ENCODE measurements around the gene TRAF5. TPM values are rescaled to one million over a fixed set of nuclear protein-coding genes. Genes with fewer than 3 reads are reported as not detected.

Gene TRAF5
- total and polyA plus RNA-seq, 2 donors (not counting 3 experiments of a cell fraction or from before 2014, with no cell fraction given), result 8.5 to 17.6 TPM

GRCh38 chr1:211329764-211330201 lies 3.1 kb downstream of the TRAF5 start:
- H3K9me3 ChIP-seq (replicated peaks; ENCODE audit: control insufficient read depth, insufficient read depth, low read length), result no peaks in the 10 kb centered on the region
- POLR2A ChIA-PET, result no interaction called here
- no peak overlapping the region for H3K27ac ChIP-seq (ENCODE audit: insufficient read depth, low read depth, low read length)
- H3K9ac ChIP-seq (replicated peaks; ENCODE audit: extremely low read depth, insufficient read depth, low read length), result no peak overlapping the region
- no peaks in the 10 kb centered on the region for H4K20me1 ChIP-seq (replicated peaks; ENCODE audit: control insufficient read depth, extremely low read depth, insufficient read depth, low read length)
- intact Hi-C loops (cut with micrococcal nuclease) (no loop called here), dilution Hi-C loops (cut with MboI; ENCODE audit: extremely low pct_ligation_motif_present, low sequenced_read_pairs) (no loop called here)
- H3K79me2 ChIP-seq (ENCODE audit: control insufficient read depth, insufficient read depth, low read length), result no peaks in the 10 kb centered on the region
- H3K36me3 ChIP-seq (ENCODE audit: control insufficient read depth in 2 of 2, extremely low read depth in 1 of 2, insufficient read depth in 2 of 2, low read length in 2 of 2), result no peaks in the 10 kb centered on the region
- DNase-seq (ENCODE audit: low read depth, low spot score) (no peak), FAIRE-seq (no peak)
- H3K4me2 ChIP-seq (ENCODE audit: insufficient read depth, low read length), result no peak overlapping the region
- peaks cover 6% of the 10 kb centered on the region for H3K4me1 ChIP-seq (ENCODE audit: control insufficient read depth, extremely low read depth, insufficient read depth, low read length)
- H3K27me3 ChIP-seq (ENCODE audit: control insufficient read depth in 2 of 2, insufficient read depth in 2 of 2, low read length in 2 of 2), result no peaks in the 10 kb centered on the region
- no peak overlapping the region for H2AFZ ChIP-seq (ENCODE audit: low read depth, low read length)
- H3K9me1 ChIP-seq (replicated peaks; ENCODE audit: control insufficient read depth, extremely low read depth, insufficient read depth, low read length), result no peaks in the 10 kb centered on the region
- no peak for TF ChIP-seq MYC (IDR thresholded peaks at IDR 0.05; ENCODE audit: low read depth, low read length)
- TF ChIP-seq, protein P1, sequence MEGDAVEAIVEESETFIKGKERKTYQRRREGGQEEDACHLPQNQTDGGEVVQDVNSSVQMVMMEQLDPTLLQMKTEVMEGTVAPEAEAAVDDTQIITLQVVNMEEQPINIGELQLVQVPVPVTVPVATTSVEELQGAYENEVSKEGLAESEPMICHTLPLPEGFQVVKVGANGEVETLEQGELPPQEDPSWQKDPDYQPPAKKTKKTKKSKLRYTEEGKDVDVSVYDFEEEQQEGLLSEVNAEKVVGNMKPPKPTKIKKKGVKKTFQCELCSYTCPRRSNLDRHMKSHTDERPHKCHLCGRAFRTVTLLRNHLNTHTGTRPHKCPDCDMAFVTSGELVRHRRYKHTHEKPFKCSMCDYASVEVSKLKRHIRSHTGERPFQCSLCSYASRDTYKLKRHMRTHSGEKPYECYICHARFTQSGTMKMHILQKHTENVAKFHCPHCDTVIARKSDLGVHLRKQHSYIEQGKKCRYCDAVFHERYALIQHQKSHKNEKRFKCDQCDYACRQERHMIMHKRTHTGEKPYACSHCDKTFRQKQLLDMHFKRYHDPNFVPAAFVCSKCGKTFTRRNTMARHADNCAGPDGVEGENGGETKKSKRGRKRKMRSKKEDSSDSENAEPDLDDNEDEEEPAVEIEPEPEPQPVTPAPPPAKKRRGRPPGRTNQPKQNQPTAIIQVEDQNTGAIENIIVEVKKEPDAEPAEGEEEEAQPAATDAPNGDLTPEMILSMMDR (IDR thresholded peaks at IDR 0.05; ENCODE audit: extremely low read depth in 1 of 2, insufficient read depth in 1 of 2, low read depth in 1 of 2, low read length in 2 of 2), result no peak
- no peak for TF ChIP-seq GATA2 (IDR thresholded peaks at IDR 0.05; ENCODE audit: insufficient read depth, insufficient read length, low read depth, low read length)
- no peak for TF ChIP-seq JUN (IDR thresholded peaks at IDR 0.05; ENCODE audit: borderline replicate concordance, insufficient read depth, insufficient read length, low read depth)
- CTCF ChIA-PET, result interaction anchor here (1.2 to 3.9 kb wide), 5 partner anchors 21 to 183 kb away, joined by 4 to 17 read pairs (median 6); no protein-coding TSS in a partner anchor
- BruUV-seq (replicated peaks), result no TSS peak
- H3K4me3 ChIP-seq (replicated peaks in 1 of 3; ENCODE audit: insufficient read depth in 1 of 3, low read depth in 1 of 3, low read length in 3 of 3), result no peak overlapping the region

- POLR2A ChIA-PET, result no interaction called here
- Histone ChIP-seq H3K9me3 (replicated peaks; ENCODE audit: control insufficient read depth, insufficient read depth, low read length) (no peaks in the 10 kb centered on the region), H3K4me1 (ENCODE audit: control insufficient read depth, extremely low read depth, insufficient read depth, low read length) (peaks cover 7% of the 10 kb centered on the region), H3K4me3 (replicated peaks in 1 of 3; ENCODE audit: insufficient read depth in 1 of 3, low read depth in 1 of 3, low read length in 3 of 3) (no peak overlapping the region), H2AFZ (ENCODE audit: low read depth, low read length) (no peak overlapping the region), H3K79me2 (ENCODE audit: control insufficient read depth, insufficient read depth, low read length) (no peaks in the 10 kb centered on the region), H3K9me1 (replicated peaks; ENCODE audit: control insufficient read depth, extremely low read depth, insufficient read depth, low read length) (no peaks in the 10 kb centered on the region), H4K20me1 (replicated peaks; ENCODE audit: control insufficient read depth, extremely low read depth, insufficient read depth, low read length) (no peaks in the 10 kb centered on the region), H3K4me2 (ENCODE audit: insufficient read depth, low read length) (no peak overlapping the region), H3K27me3 (ENCODE audit: control insufficient read depth in 2 of 2, insufficient read depth in 2 of 2, low read length in 2 of 2) (no peaks in the 10 kb centered on the region), H3K9ac (replicated peaks; ENCODE audit: extremely low read depth, insufficient read depth, low read length) (no peak overlapping the region), H3K27ac (ENCODE audit: insufficient read depth, low read depth, low read length) (no peak overlapping the region), H3K36me3 (ENCODE audit: control insufficient read depth in 2 of 2, extremely low read depth in 1 of 2, insufficient read depth in 2 of 2, low read length in 2 of 2) (no peaks in the 10 kb centered on the region)
- no peak for DNase-seq (ENCODE audit: low read depth, low spot score)
- intact Hi-C loops (cut with micrococcal nuclease), result no loop called here
- dilution Hi-C loops (cut with MboI; ENCODE audit: extremely low pct_ligation_motif_present, low sequenced_read_pairs), result no loop called here
- BruUV-seq (replicated peaks), result no TSS peak
- CTCF ChIA-PET, result interaction anchor here (1.2 to 3.9 kb wide), 5 partner anchors 17 to 183 kb away, joined by 3 to 17 read pairs (median 5); no protein-coding TSS in a partner anchor
- no peak for FAIRE-seq
- TF ChIP-seq JUN (IDR thresholded peaks at IDR 0.05; ENCODE audit: borderline replicate concordance, insufficient read depth, insufficient read length, low read depth), result no peak
- no peak for TF ChIP-seq EZH2 (IDR thresholded peaks at IDR 0.05; ENCODE audit: borderline replicate concordance, low read depth, low read length, severe bottlenecking)
- TF ChIP-seq POLR2A (IDR thresholded peaks at IDR 0.05; ENCODE audit: low read depth, low read length), result no peak
- no peak for TF ChIP-seq FOS (IDR thresholded peaks at IDR 0.05; ENCODE audit: borderline replicate concordance, insufficient read depth, low read length)
- TF ChIP-seq MAX (IDR thresholded peaks at IDR 0.05; ENCODE audit: insufficient read depth, insufficient read length), result no peak
- no peak for TF ChIP-seq GATA2 (IDR thresholded peaks at IDR 0.05; ENCODE audit: insufficient read depth, insufficient read length, low read depth, low read length)
- TF ChIP-seq MYC (IDR thresholded peaks at IDR 0.05; ENCODE audit: low read depth, low read length), result no peak
- TF ChIP-seq POLR2AphosphoS5 (IDR thresholded peaks at IDR 0.05; ENCODE audit: insufficient read depth, low read depth, low read length), result no peak
- TF ChIP-seq, protein P1 (IDR thresholded peaks at IDR 0.05; ENCODE audit: extremely low read depth in 1 of 2, insufficient read depth in 1 of 2, low read depth in 1 of 2, low read length in 2 of 2), result no peak
Observed at GRCh38 chr1:211330282-211330936, 3.8 kb downstream of the TRAF5 start.

Measured in endothelial cell of umbilical vein (primary cell).